Caki2 (cell line): ENCODE measurements around the gene HAVCR2. TPM values are rescaled to one million over a fixed set of nuclear protein-coding genes. Genes with fewer than 3 reads are reported as not detected.
A peak's percentile ranks its signal among the peaks of the same experiment; 100 is the strongest.
"Not testable (repeated sequence)": the region's sequence is repeated elsewhere in the genome, so short reads cannot be mapped to it uniquely, and the experiment has no call there.

ENCODE experiments used
- DNase-seq: peaks from one replicate; pipeline ENCODE4 v3.0.0-alpha.2; 2015; ENCODE audit warnings: low read depth
- in situ Hi-C: cut with HindIII; loops from 2 replicates; pipeline ENCODE4 v1.10.0; 2016; ENCODE audit warnings: low sequenced_read_pairs, low pct_unique_long_range_greater_than_20kb, mixed read lengths
- total RNA-seq: library from RNA; depleted of rRNA; stranded (reverse); fragments of >200 nt; shearing (Covaris generic); gene quantifications from 2 replicates; pipeline ENCODE4 v1.2.3, GENCODE V29; 2014; ENCODE audit warnings: low replicate concordance

Gene HAVCR2
- total RNA-seq, 1 experiment from 2014 or later, result not detected

DNA sequence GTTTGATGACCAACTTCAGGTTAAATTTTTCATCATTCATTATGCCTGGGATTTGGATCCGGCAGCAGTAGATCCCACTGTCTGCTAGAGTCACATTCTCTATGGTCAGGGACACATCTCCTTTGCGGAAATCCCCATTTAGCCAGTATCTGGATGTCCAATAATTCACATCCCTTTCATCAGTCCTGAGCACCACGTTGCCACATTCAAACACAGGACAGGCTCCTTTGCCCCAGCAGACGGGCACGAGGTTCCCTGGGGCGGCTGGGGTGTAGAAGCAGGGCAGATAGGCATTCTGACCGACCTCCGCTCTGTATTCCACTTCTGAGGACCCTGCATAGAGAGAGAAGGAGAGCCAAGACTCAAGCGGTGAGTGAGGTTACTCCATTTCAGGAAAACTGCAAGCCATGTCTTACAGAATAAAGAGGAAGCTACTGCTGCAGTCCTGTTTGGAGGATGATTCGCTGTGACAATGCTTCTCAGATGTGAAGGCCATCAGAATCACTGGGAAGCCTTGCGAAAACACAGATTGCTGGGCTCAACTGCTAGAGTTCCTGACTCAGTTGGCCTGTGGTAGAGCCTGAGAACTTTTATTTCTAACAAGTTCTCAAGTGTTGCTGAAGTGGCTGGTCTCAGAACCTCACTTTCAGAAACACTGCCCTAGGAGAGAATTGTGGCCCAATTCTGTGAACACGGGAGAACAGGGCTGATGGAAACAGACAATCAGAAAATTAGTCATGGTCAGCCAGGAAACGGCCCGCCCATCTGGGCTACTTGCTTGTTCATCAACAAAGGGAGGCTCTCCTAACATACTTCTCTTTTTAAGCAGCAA lies 2.0 kb downstream of the HAVCR2 start:
- no peak for DNase-seq
- in situ Hi-C loops, result no loop called here

DNA sequence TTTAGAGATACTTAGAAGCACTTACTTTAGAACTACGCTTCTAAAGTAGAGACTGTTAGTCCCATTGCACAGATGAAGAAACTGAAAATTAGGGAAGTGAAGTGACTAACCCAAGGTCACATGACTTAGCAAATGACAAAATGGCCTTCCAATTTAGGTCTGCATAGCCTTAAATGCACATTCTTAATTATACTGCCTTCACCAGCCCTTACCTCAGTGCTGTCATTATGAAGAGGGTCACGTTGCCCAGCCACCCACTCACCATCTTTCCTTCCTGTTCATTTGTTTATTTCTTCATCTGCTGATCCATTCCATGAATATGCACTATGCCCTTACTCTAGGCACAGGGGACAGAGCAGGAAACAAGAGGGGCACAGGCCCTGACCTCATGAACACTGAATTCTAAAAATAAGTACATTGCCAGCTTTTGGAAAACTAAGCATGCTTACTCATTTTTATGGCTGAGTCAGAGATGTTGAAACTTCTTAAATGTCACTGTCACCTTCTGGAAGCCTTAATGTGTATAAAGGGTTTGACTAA lies 8.6 kb downstream of the HAVCR2 start:
- peak; percentile 60 for DNase-seq
- in situ Hi-C loops, result no loop called here

DNA sequence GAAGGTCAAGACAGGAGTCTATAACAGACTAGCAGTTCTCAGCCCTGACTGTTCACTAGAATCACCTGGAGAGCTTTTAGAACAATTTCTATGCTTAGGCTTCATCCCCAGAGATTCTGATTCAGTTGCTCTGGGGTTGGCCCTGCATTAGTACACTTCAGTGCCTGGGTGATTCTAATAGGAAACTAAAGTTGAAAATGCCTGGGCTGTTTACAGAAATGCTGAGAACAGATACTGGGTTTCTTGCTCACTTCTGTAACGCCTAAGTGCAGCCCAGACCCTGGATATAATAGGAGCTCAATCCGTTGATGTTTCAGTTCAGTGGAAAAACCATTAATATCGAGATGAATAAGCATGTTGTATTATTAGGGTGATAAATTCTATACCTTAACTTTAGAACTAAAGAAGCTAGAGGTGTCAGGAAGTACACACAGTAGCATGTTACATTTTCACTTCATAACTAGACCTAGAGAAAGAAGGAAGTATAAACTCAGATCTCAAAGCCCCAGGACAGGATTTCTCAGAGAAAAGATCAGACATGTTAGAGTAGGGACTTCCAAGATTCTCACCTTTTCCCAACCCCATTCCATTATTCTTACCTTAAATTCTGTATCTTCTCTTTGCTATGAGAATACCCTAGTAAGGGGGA lies 20.4 kb downstream of the HAVCR2 start:
- in situ Hi-C loops, result no loop called here
- no peak for DNase-seq

DNA sequence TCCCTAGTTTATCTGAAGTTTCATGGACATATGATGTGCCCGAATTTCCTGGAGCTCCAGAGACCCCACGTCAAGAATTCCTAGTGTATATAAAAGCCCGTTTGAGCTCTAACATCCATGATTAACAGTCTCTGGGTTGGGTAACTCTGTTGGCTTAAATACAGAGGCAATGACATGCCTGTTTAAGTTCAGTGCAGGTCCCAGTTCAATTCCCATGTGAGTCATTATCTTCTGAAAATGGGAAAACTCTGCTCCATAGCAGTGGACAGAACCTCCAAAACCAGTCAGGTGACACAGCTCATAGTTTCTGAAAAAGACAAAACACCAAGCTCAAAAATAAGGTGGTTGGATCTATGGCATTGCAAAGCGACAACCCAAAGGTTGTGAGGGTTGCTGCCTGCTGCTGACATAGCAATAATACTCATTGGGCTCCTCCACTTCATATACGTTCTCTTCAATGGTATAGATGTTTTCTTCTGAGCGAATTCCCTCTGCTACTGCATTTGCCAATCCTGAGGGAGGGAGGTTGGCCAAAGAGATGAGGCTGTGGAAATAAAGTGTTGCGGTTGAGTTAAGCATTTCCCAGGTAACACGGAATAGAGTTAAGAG lies 22.0 kb downstream of the HAVCR2 start:
- in situ Hi-C loops, result no loop called here
- no peak for DNase-seq

DNA sequence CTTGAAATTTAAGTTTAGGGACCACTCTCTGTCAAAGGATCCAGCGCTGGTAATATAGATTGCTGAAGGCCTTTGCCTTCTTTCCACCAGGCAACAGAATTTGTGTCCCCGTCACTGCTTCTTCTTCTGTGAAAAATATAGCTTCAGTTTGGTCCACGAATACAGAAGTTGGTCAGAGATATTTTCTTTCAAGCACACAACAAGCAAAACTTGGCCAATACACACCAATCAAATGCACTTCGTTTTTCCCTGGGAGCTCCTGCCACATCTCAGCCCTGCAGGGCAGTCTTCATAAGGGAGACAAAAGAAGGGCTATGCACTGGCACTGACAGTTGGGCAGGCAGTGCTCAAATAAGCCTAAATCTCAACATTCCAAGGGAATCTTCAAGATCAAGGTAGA lies 22.9 kb downstream of the HAVCR2 start:
- in situ Hi-C loops, result no loop called here
- no peak for DNase-seq

DNA sequence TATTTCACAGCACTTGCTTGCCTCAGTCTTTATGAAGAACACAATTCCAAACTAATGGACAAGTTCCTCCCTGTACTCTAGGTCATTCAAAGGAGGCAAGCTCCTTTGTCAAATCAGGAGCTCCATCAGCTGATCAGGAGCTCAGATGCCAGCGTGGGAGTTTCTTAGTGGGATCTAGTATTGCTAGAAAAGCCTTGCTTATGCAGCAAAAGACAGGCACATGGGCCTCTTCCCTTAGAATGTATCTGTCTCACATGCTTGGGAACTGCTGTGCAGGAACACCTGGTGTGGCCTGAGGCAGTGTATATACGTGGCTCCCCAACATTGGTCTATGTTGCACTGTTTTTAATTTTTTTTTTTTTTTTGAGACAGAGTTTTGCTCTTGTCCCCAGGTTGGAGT lies 28.6 kb downstream of the HAVCR2 start:
- no peak for DNase-seq
- in situ Hi-C loops, result no loop called here

DNA sequence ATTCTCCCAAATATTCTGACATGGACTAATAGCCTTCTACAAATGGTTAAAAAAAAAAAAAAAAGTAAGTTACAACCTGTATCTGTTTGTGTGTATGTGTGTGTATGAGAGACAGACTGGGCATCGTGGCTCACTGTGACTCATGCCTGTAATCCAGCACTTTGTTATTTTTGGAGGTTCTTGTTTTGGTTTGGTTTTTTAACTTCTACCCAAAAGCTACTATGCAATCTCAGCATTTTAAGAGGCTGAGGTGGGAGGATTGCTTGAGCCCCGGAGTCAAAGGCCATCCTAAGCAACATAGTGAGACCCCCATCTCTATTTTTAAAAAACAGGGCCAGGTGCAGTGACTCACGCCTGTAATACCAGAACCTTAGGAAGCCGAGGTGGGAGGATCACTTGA lies 32.3 kb downstream of the HAVCR2 start:
- peak; percentile 75 for DNase-seq
- in situ Hi-C loops, result no loop called here

DNA sequence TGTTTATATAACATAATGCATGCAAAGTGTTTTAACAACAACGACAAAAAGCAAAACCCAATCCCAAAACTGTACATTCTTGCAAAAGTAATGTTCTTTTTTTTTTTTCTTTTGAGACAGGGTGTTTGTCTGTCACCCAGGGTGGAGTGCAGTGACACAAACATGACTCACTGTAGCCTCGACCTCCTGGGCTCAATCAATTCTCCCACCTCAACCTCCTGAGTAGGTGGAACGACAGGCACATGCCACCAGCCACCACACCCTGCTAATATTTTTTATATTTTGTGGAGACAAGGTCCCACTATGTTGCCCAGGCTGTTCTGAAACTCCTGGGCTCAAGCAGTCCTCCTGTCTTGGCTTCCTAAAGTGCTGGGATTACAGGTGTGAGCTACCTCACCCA lies 36.3 kb downstream of the HAVCR2 start:
- peak; percentile 55 for DNase-seq
- in situ Hi-C loops, result no loop called here

DNA sequence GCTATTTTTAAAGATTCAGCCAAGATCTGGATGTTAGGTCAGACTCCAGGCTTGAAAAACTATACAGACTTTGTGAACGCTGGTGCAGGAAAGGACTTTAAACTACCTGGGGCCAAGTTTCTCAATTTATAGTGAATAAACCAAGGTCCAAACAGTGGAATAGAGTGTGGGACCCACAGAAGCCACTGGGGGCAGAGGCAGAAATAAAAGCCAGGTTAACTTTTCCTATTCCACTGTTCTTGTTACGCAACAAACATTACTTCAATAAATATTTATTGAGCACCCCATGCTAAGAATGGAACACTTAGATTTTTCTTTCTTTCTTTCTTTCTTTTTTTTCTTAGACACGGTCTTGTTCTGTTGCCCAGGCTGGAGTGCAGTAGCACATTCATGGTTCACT lies 38.9 kb downstream of the HAVCR2 start:
- in situ Hi-C loops, result no loop called here
- no peak for DNase-seq

DNA sequence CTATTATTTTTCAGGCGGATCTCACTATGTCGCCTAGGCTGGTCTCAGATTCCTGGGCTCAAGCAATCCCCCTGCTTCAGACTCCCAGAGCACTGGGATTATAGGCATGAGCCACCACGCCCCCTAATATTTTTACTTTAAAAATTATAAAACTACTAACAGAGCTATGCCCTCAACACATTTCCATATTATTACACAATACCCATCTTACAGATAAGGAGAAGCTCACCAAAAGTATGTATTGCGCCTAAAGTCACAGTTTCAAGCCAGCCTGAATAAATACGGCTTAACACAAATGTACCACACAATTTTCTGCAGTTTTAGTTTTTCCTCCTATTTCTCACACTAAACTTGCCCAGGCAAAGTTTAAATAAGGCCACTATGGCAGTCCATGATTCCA lies 40.1 kb downstream of the HAVCR2 start:
- in situ Hi-C loops, result no loop called here
- no peak for DNase-seq

DNA sequence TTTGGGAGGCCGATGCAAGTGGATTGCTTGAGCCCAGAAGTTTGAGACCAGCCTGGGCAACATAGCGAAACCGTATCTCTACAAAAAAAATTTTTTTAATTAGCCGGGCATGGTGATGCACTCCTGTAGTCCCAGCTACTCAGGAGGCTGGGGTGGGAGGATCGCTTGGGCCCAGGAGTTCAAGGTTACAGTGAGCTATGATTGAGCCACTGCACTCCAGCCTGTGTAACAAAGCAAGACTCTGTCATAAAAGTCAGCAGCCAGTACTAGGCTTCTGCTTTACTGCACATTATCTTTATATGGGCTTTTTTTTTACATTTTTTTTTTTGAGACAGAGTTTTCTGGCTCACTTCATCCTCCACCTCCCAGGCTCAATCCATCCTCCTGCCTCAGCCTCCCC lies 40.5 kb downstream of the HAVCR2 start:
- DNase-seq, result no peak
- in situ Hi-C loops, result no loop called here

DNA sequence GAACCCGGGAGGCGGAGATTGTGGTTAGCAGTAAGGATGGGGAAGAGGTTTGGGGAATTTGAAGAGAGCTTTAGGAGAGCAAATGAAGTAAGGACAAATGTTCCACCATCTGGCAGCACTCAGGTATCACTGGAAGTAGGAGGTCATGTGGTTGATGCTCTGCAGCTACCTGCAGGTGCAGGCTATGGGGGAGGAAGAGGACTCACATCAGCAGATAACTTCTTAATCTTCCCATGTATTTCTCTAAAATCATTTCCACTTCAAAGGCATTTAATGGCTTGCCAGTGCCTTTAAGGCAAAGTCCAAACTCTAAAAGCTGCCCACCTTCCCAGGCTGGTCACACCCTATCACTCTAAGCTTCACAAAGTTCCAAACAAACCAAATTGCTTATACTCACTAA lies 41.8 kb downstream of the HAVCR2 start:
- DNase-seq, result no peak
- in situ Hi-C loops, result no loop called here

DNA sequence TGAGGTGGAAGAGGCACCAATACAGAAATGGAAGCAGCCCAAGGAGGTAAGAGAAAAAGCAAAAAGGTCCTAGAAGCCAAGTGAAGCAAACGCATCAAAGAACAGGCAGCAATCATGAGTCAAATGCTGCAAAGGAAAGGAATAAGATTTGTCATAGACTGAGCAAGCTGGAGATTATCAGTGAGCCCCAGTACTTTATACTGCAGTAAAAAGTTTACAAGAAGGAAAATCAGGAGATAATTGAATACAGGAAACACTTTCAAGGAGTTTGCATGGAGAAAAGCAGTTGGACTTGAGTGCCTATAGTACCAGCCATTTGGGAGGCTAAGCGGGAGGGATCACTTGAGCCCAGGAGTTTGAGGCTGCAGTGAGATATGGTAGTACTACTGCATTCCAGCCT lies 42.8 kb downstream of the HAVCR2 start:
- DNase-seq, result no peak
- in situ Hi-C loops, result no loop called here

DNA sequence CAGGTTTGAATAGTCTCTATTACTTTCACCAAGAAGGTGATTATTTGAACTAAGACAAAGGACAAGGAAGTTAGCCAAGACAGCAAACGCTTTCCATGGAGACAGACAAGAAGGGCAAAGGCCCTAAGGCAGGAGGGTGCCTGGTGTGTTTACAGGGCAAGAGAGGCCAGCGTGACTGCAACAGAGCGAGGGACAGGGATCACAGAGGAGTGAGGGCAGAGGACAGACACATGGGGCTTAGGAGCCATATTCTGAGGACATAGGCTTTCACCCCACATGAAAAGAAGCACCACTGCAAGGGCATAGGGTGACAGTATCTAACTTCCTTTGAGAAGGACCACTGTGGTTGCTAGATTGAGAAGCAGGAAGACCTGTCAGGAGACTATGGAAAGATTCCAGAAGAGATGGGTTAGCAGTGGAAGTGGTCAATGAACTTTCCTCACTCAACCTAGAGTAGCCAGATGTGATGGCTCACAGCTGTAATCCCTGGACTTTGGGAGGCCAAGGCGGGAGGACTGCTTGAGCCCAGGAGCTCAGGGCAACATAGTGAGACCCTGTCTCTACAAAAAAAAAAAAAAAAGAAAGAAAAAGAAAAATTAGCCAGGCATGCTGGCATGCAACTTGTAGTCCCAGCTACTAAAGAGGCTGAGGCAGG lies 44.9 kb downstream of the HAVCR2 start:
- in situ Hi-C loops, result no loop called here
- DNase-seq, result no peak

DNA sequence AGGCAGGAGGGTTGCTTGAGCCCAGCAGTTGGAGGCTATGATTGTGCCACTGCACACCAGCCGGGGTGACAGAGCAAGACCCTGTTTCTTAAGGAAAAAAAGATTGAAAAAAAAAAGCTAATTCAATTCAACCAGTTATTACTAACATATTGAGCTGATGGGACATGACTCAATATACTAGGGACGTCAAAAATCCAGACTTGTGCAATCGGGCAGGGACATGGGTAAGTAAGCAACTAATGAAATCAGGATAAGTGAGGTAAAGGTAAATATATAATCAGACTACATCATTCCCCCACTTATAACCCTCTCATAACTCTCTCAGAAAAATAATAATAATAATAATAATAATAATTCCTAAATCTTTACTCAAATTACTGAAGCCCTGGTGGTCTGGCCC lies 49.0 kb downstream of the HAVCR2 start:
- in situ Hi-C loops, result no loop called here
- peak; percentile 47 for DNase-seq

DNA sequence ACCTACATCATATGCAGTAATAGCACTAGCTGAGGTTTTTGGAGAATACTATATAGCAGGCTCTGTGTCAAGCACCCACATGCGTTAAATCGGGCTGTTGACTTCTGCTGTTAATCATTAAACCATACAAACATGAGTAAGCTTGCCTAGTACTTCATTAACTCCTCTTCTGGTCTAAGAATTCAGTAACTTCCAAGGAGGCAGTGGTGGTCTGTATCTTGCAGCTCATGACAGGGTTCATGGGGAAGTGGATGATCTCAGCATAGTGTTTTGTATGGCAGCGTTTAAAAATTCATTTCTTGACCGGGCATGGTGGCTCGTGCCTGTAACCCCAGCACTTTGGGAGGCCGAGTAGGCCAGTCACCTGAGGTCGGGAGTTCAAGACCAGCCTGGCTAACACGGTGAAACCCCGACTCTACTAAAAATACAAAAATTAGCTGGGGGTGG lies 49.7 kb downstream of the HAVCR2 start, which contains the start of gene HAVCR1:
TSS of gene HAVCR1 (minus strand) at position 24 of the 447 bp plus-strand sequence. CDS start 1,173 bp downstream, outside the sequence.
- in situ Hi-C loops, result no loop called here
- peak; percentile 92 for DNase-seq

DNA sequence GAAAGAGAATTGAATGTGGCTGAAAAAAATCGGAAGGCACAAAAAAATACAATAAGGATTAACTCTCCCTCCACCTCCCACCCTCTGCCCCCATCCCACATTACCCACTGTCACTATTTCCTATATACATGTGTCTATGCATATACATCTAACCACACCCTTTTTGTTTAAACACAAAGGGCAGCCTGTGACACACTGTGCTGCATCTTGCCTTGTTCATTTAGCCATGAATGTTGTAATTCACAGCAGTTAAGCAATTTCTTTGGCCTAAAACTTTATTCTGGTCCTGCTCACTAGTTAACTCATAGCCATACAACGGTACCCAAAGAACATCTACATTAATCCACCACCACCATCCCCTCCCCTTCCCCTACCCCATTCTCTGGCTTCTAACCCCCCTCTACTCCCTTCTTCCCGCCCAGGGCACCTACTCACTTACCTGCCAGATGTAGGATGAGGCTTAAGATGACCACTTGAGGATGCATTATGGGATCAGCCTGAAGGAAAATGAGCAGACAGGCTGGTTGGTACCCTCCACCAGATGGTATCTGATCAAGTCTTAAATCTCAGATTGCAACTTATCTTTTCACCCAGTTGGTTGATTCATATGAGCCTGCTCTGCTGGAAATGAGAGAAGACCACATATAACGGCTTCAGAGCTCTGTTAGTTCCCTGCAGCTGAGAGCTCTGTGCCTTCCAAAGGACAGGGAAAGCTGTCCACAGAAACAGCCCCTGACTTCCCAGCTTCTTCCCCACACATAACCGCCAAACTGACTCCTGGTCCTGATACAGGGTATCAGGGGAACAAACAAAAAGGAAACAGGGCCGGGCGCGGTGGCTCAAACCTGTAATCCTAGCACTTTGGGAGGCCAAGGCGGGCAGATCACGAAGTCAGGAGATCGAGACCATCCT lies 51.1 kb downstream of the HAVCR2 start:
- in situ Hi-C loops, result no loop called here
- peak; percentile 64 for DNase-seq

DNA sequence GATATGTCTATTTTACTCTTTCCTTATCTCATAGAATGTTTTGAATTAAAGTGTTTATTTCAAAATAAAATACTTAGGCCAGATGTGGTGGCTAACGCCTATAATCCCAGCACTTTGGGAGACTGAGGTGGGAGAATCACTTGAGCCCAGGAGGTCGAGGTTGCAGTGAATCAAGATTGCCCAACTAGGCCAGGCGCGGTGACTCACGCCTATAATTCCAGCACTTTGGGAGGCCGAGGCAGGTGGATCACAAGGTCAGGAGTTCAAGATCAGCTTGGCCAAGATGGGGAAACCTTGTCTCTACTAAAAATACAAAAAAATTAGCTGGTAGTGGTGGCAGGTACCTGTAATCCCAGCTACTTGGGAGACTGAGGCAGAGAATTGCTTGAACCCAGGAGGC lies 52.0 kb downstream of the HAVCR2 start:
- in situ Hi-C loops, DNase-seq: not testable (repeated sequence)
